Measurements from ENCODE around the gene HELT. TPM values are rescaled to one million over a fixed set of nuclear protein-coding genes. Genes with fewer than 3 reads are reported as not detected.

HELT gene
- total RNA-seq, 4 donors from 2014 or later: not detected

DNA sequence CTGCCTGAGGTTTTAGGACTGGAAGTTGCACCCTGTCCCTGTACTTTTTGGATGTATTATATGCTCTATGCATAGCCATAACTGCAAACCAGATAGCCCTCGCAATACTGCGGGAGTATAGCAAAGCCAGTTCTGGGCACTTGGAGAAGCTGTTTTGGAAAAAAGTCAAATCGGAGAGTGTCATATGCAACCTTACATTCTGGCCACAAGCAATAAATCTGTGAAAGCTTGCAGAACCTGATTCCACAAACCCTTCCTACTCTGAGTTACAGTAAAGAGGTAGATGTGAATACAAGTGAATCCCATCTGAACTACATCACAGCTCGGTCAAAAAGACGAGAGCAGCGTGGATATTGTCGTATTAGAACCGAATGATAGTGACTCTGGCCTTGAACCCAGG lies 10.3 kb downstream of the HELT start:
- DNase-seq: no peak
- no peak for TF ChIP-seq POLR2A (IDR thresholded peaks at IDR 0.05)
- TF ChIP-seq, protein P1, sequence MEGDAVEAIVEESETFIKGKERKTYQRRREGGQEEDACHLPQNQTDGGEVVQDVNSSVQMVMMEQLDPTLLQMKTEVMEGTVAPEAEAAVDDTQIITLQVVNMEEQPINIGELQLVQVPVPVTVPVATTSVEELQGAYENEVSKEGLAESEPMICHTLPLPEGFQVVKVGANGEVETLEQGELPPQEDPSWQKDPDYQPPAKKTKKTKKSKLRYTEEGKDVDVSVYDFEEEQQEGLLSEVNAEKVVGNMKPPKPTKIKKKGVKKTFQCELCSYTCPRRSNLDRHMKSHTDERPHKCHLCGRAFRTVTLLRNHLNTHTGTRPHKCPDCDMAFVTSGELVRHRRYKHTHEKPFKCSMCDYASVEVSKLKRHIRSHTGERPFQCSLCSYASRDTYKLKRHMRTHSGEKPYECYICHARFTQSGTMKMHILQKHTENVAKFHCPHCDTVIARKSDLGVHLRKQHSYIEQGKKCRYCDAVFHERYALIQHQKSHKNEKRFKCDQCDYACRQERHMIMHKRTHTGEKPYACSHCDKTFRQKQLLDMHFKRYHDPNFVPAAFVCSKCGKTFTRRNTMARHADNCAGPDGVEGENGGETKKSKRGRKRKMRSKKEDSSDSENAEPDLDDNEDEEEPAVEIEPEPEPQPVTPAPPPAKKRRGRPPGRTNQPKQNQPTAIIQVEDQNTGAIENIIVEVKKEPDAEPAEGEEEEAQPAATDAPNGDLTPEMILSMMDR (IDR thresholded peaks at IDR 0.05): no peak
- Histone ChIP-seq H3K27me3 (peaks cover 0 to 6% of the 10 kb centered on the region in 2 donors), H3K36me3 (no peaks in the 10 kb centered on the region), H3K4me1 (no peaks in the 10 kb centered on the region), H3K4me3 (no peak overlapping the region), H3K27ac (no peak overlapping the region), H3K9me3 (no peaks in the 10 kb centered on the region)

- DNase-seq: no peak
- Histone ChIP-seq H3K27me3 (peaks cover 0 to 6% of the 10 kb centered on the region in 2 donors), H3K9me3 (no peaks in the 10 kb centered on the region), H3K4me1 (no peaks in the 10 kb centered on the region), H3K4me3 (no peak overlapping the region), H3K36me3 (no peaks in the 10 kb centered on the region), H3K27ac (no peak overlapping the region)
- TF ChIP-seq, protein P1 (IDR thresholded peaks at IDR 0.05): no peak
Measured at GRCh38 chr4:185031611-185032010, 13.3 kb downstream of the HELT start.

GRCh38 chr4:185033072-185033471 lies 14.8 kb downstream of the HELT start:
- Histone ChIP-seq H3K27me3 (peaks cover 0 to 6% of the 10 kb centered on the region in 2 donors), H3K9me3 (no peaks in the 10 kb centered on the region), H3K4me3 (no peak overlapping the region), H3K4me1 (no peaks in the 10 kb centered on the region), H3K27ac (no peak overlapping the region), H3K36me3 (no peaks in the 10 kb centered on the region)
- DNase-seq: no peak
- TF ChIP-seq POLR2A (IDR thresholded peaks at IDR 0.05): no peak
- TF ChIP-seq, protein P1 (IDR thresholded peaks at IDR 0.05): no peak

GRCh38 chr4:185033950-185034349 lies 15.7 kb downstream of the HELT start:
- no peak for DNase-seq

GRCh38 chr4:185035284-185035683 lies 17.0 kb downstream of the HELT start:
- H3K4me1 ChIP-seq: no peaks in the 10 kb centered on the region
- no peak for TF ChIP-seq POLR2A (IDR thresholded peaks at IDR 0.05)
- TF ChIP-seq, protein P1 (IDR thresholded peaks at IDR 0.05): no peak
- no peak for DNase-seq

More at GRCh38 chr4:185033950-185034349, 15.7 kb downstream of the HELT start:
- Histone ChIP-seq H3K27me3 (peaks cover 0 to under 1% of the 10 kb centered on the region in 2 donors), H3K9me3 (no peaks in the 10 kb centered on the region), H3K4me1 (no peaks in the 10 kb centered on the region), H3K27ac (no peak overlapping the region), H3K36me3 (no peaks in the 10 kb centered on the region), H3K4me3 (no peak overlapping the region)
- TF ChIP-seq POLR2A (IDR thresholded peaks at IDR 0.05): no peak
- TF ChIP-seq, protein P1 (IDR thresholded peaks at IDR 0.05): no peak

DNA sequence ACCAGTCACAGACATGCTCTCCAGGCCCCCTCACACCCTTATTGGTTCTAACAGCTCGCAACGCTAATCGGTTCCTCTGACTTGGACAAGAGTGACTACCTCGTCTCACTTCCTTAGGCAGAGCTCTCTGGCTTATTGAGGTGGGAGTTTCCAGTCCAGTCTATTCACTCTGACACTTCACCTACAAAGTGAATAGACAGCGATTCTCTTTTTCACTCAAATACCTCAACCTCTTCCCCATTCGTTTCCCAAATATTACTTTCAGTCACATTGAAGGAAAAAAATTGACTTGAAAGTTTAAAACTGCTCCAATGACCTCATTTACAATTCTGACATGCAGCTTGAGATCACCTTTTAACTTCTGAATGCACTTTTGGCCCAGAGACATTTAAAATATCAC lies 17.7 kb downstream of the HELT start:
- Histone ChIP-seq H3K36me3 (no peaks in the 10 kb centered on the region), H3K4me1 (no peaks in the 10 kb centered on the region), H3K4me3 (no peak overlapping the region), H3K27ac (no peak overlapping the region), H3K9me3 (no peaks in the 10 kb centered on the region), H3K27me3 (no peaks in the 10 kb centered on the region)
- no peak for TF ChIP-seq POLR2A (IDR thresholded peaks at IDR 0.05)
- no peak for DNase-seq

More at GRCh38 chr4:185035284-185035683, 17.0 kb downstream of the HELT start:
- Histone ChIP-seq H3K9me3 (no peaks in the 10 kb centered on the region), H3K4me3 (no peak overlapping the region), H3K27me3 (no peaks in the 10 kb centered on the region), H3K27ac (no peak overlapping the region), H3K36me3 (no peaks in the 10 kb centered on the region)
